ENCODE measurements around the gene BZW2.

DNA sequence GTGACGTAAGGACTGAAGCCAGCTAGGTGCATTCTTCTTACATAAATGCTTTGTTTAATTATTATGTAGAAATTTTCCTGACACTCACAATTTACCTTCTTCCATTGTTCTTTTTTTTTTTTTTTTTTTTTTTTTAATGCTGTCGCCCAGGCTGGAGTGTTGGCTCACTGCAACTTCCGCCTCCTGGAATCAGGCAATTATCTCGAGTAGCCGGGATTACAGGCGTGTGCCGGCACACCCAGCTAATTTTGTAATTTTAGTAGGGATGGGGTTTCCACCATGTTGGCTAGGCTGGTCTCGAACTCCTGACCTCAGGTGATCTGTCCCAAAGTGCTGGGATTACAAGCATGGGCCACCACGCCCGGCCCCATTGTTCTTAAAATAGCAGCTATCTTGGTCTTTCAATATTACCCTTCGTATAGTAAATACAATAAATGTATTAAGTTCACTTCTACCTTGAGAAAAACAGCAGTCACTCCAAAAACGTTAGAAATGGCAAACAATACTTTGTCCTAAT lies 32.1 kb downstream of the BZW2 start:
- no peak for TF ChIP-seq POLR2AphosphoS5 (IDR thresholded peaks at IDR 0.05; ENCODE audit: insufficient read depth in 1 of 2, low read depth in 1 of 2)
- TF ChIP-seq, protein P1, sequence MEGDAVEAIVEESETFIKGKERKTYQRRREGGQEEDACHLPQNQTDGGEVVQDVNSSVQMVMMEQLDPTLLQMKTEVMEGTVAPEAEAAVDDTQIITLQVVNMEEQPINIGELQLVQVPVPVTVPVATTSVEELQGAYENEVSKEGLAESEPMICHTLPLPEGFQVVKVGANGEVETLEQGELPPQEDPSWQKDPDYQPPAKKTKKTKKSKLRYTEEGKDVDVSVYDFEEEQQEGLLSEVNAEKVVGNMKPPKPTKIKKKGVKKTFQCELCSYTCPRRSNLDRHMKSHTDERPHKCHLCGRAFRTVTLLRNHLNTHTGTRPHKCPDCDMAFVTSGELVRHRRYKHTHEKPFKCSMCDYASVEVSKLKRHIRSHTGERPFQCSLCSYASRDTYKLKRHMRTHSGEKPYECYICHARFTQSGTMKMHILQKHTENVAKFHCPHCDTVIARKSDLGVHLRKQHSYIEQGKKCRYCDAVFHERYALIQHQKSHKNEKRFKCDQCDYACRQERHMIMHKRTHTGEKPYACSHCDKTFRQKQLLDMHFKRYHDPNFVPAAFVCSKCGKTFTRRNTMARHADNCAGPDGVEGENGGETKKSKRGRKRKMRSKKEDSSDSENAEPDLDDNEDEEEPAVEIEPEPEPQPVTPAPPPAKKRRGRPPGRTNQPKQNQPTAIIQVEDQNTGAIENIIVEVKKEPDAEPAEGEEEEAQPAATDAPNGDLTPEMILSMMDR (IDR thresholded peaks at IDR 0.05): no peak
- no peak for TF ChIP-seq POLR2A (IDR thresholded peaks at IDR 0.05)

All from vagina (tissue), 2 donors.